SK-N-SH (cell line): Measurements from ENCODE around the gene SLC13A1. TPM values are rescaled to one million over a fixed set of nuclear protein-coding genes. Genes with fewer than 3 reads are reported as not detected.

ENCODE experiments used
- CTCF ChIA-PET: fragments of 300-600, 350-600 bp; formaldehyde crosslinking; extraction: SDS; loops from one replicate; lab custom pipeline; 2021; lab: Yijun Ruan, JAX
- POLR2A ChIA-PET: fragments of 350-600 bp; sonication (Branson Sonifier 250); formaldehyde crosslinking; extraction: SDS; loops from one replicate; lab custom pipeline; 2020; ENCODE audit warnings: antibody characterized with exemption, inconsistent platforms; lab: Yijun Ruan, JAX
- DNase-seq: peaks from one replicate; pipeline ENCODE4 v3.0.0; 2012
- H2AFZ ChIP-seq: fragments of 200-600 bp; sonication (generic); 2 replicates; pipeline ENCODE4 v1.8.1; 2016; ENCODE audit warnings: antibody characterized with exemption, mild to moderate bottlenecking, low read depth
- H3F3A ChIP-seq: fragments of 200-600 bp; sonication (generic); replicated peaks from 2 replicates; pipeline ENCODE3; 2016; ENCODE audit warnings: antibody characterized with exemption, mild to moderate bottlenecking; ENCODE audit not compliant: insufficient read depth
- H3K27ac ChIP-seq, 2 experiments: fragments of 200-500 bp in 1 of 2; fragments of 200-600 bp in 1 of 2; sonication (Bioruptor generic) in 1 of 2; sonication (generic), shearing (Covaris generic) in 1 of 2; 2 replicates each; pipeline versions ENCODE4 v1.5.1 to v1.6.1; 2014 to 2016; ENCODE audit warnings: low read depth in 2 of 2, inconsistent platforms in 1 of 2, low read length in 1 of 2, mild to moderate bottlenecking in 1 of 2, mixed read lengths in 1 of 2
- H3K27me3 ChIP-seq: fragments of 200-600 bp; sonication (generic), shearing (Covaris generic); 2 replicates; pipeline ENCODE4 v1.6.1; 2016; ENCODE audit warnings: mixed run types; ENCODE audit not compliant: insufficient read depth
- H3K36me3 ChIP-seq, 2 experiments: fragments of 200-500 bp in 1 of 2; fragments of 200-600 bp in 1 of 2; sonication (Bioruptor generic) in 1 of 2; sonication (generic) in 1 of 2; replicated peaks in 1 of 2; 2 replicates each; pipeline versions ENCODE3 to v1.5.1; 2014 to 2016; ENCODE audit warnings: low read length in 1 of 2, mild to moderate bottlenecking in 1 of 2; ENCODE audit not compliant: insufficient read depth in 2 of 2, control insufficient read depth in 1 of 2
- H3K4me1 ChIP-seq, 2 experiments: fragments of 200-500 bp in 1 of 2; fragments of 200-600 bp in 1 of 2; sonication (Bioruptor generic) in 1 of 2; sonication (generic), shearing (Covaris generic) in 1 of 2; 2 replicates each; pipeline versions ENCODE4 v1.5.1 to v1.6.1; 2014 to 2016; ENCODE audit warnings: low read depth in 1 of 2, low read length in 1 of 2, mixed run types in 1 of 2; ENCODE audit not compliant: insufficient read depth in 2 of 2, control insufficient read depth in 1 of 2
- H3K4me2 ChIP-seq: fragments of 200-600 bp; sonication (generic), shearing (Covaris generic); 2 replicates; pipeline ENCODE4 v1.6.1; 2017; ENCODE audit warnings: mixed run types
- H3K4me3 ChIP-seq, 2 experiments: fragments of 200-500 bp in 1 of 2; fragments of 200-600 bp in 1 of 2; sonication (Bioruptor generic) in 1 of 2; sonication (generic), shearing (Covaris generic) in 1 of 2; 2 replicates each; pipeline versions ENCODE4 v1.5.1 to v1.8.1; 2014 to 2016; ENCODE audit warnings: low read depth in 2 of 2, inconsistent platforms in 1 of 2, low read length in 1 of 2, mild to moderate bottlenecking in 1 of 2, mixed read lengths in 1 of 2, moderate library complexity in 1 of 2
- H3K79me2 ChIP-seq: fragments of 200-600 bp; sonication (generic); 2 replicates; pipeline ENCODE4 v1.8.1; 2017; ENCODE audit warnings: mild to moderate bottlenecking; ENCODE audit not compliant: insufficient read depth
- H3K9ac ChIP-seq: fragments of 200-600 bp; sonication (generic); 2 replicates; pipeline ENCODE4 v1.6.1; 2017; ENCODE audit warnings: mixed run types
- H3K9me2 ChIP-seq: fragments of 200-600 bp; sonication (generic); 2 replicates; pipeline ENCODE4 v1.6.1; 2017; ENCODE audit warnings: mixed run types
- H3K9me3 ChIP-seq: fragments of 200-600 bp; sonication (generic); 2 replicates; pipeline ENCODE4 v1.6.1; 2017; ENCODE audit warnings: mixed run types, mild to moderate bottlenecking, moderate library complexity
- H4K20me1 ChIP-seq: fragments of 200-600 bp; sonication (generic); 2 replicates; pipeline ENCODE4 v1.6.1; 2017; ENCODE audit warnings: mild to moderate bottlenecking, mixed run types; ENCODE audit not compliant: insufficient read depth
- CHD2 ChIP-seq: fragments of 150-350 bp; IDR thresholded peaks from 2 replicates; pipeline ENCODE4 v1.6.1; 2018; ENCODE audit warnings: low read length; ENCODE audit not compliant: partially characterized antibody
- CTCF ChIP-seq: fragments of 200-600 bp; sonication (generic); IDR thresholded peaks from 2 replicates; pipeline ENCODE4 v1.6.1; 2017; ENCODE audit warnings: antibody characterized with exemption, mild to moderate bottlenecking, moderate library complexity
- ELF1 ChIP-seq: IDR thresholded peaks from 2 replicates; pipeline ENCODE4 v1.4.0; 2012
- FOSL2 ChIP-seq: IDR thresholded peaks from 2 replicates; pipeline ENCODE4 v1.4.0; 2012; ENCODE audit warnings: low read depth, mild to moderate bottlenecking, moderate library complexity, borderline replicate concordance
- FOXM1 ChIP-seq: IDR thresholded peaks from 2 replicates; pipeline ENCODE4 v1.4.0; 2012; ENCODE audit warnings: low read depth, mild to moderate bottlenecking
- GABPA ChIP-seq: IDR thresholded peaks from 2 replicates; pipeline ENCODE4 v1.4.0; 2012; ENCODE audit warnings: low read depth, mild to moderate bottlenecking
- MEF2A ChIP-seq: IDR thresholded peaks from 2 replicates; pipeline ENCODE4 v1.4.0; 2012; ENCODE audit warnings: low read depth, borderline replicate concordance
- RAD21 ChIP-seq: IDR thresholded peaks from 2 replicates; pipeline ENCODE4 v1.6.1; 2012; ENCODE audit warnings: mild to moderate bottlenecking, low read length
- RFX5 ChIP-seq: IDR thresholded peaks from 2 replicates; pipeline ENCODE4 v1.6.1; 2012; ENCODE audit warnings: mild to moderate bottlenecking, improper control_type of control experiment, low read length
- SMC3 ChIP-seq: IDR thresholded peaks from 2 replicates; pipeline ENCODE4 v1.6.1; 2012; ENCODE audit warnings: low read depth, low read length, improper control_type of control experiment
- TEAD4 ChIP-seq: IDR thresholded peaks from 2 replicates; pipeline ENCODE4 v1.4.0; 2012; ENCODE audit warnings: mild to moderate bottlenecking, borderline replicate concordance; ENCODE audit not compliant: insufficient read depth
- YY1 ChIP-seq: IDR thresholded peaks from 2 replicates; pipeline ENCODE4 v1.4.0; 2012; ENCODE audit warnings: low read depth, mild to moderate bottlenecking
- WGBS: methylation state at CpG from one replicate; pipeline ENCODE4 v1.1.6; 2017; ENCODE audit warnings: low lambda C conversion rate; 5-methylcytosine and 5-hydroxymethylcytosine counted together
- polyA plus RNA-seq, 3 experiments: library from polyadenylated mRNA; depleted of rRNA; stranded (reverse); fragments of >200 nt; gene quantifications; 2 replicates each; pipeline ENCODE4 v1.2.3, GENCODE V29; 2012

The SLC13A1 gene
- polyA plus RNA-seq, 1 of the 3 experiments (the other 2 are of a cell fraction), result not detected

DNA sequence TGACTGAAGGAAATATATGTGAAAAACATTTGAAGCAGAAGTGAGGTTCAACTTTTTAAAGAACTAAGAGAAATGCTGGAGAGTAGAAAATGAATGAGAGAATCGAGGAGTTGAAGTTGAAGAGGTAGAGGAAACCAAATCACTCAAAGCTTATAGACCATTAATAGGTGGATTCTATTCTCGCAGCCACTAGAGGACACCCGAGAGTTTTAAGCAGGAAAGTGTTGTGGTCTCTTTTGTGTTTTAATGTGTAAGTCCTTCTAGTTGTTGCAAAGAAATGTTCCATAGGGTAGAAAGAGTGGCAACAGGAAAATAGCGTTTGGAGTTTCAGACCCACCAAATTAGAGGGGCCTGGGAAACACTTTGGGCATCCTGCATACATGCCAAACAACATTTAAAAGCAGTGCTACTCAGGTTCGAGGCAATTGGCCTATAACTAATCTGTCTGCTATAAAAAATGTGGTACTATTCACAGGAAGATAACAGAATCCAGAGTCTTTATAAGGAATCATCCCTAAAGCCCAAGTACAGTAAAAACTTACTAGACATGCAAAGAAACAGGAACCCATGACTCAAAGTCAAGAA is 129.0 kb downstream of the SLC13A1 start:
- DNase-seq, result peak; percentile 39
- CTCF ChIA-PET, result interaction anchor here (0.6 to 4.9 kb wide), 17 partner anchors 14 to 330 kb away, joined by 3 to 26 read pairs (median 3); no protein-coding TSS in a partner anchor

GRCh38 chr7:123067814-123068213 is 132.0 kb downstream of the SLC13A1 start:
- ChIA-PET CTCF (interaction anchor here (4.9 kb wide), 1 partner anchor 299 kb away, joined by 26 read pairs; no protein-coding TSS in a partner anchor), POLR2A (no interaction called here)
- DNase-seq, result no peak
- Histone ChIP-seq H3F3A (no peaks in the 10 kb centered on the region), H3K4me2 (no peak overlapping the region), H3K27me3 (no peaks in the 10 kb centered on the region), H3K9me2 (no peaks in the 10 kb centered on the region), H3K4me3 (no peak overlapping the region), H3K79me2 (no peaks in the 10 kb centered on the region), H2AFZ (no peak overlapping the region), H3K4me1 (no peaks in the 10 kb centered on the region), H3K9me3 (no peaks in the 10 kb centered on the region), H3K27ac (no peak overlapping the region), H3K9ac (no peak overlapping the region), H3K36me3 (no peaks in the 10 kb centered on the region), H4K20me1 (no peaks in the 10 kb centered on the region)
- TF ChIP-seq SMC3 (no peak), GABPA (no peak), YY1 (no peak), CHD2 (no peak), TEAD4 (no peak), CTCF (no peak), MEF2A (no peak), FOXM1 (no peak)
- WGBS, result 24% methylated on average over 3 of the region's 3 CpGs

More for the DNA sequence above, 129.0 kb downstream of the SLC13A1 start:
- WGBS, result 3% methylated on average over 5 of the region's 5 CpGs
- Histone ChIP-seq H3K4me2 (no peak overlapping the region), H3K36me3 (no peaks in the 10 kb centered on the region), H3K4me3 (no peak overlapping the region), H3K9ac (no peak overlapping the region), H3K9me3 (no peaks in the 10 kb centered on the region), H4K20me1 (no peaks in the 10 kb centered on the region), H3K4me1 (no peaks in the 10 kb centered on the region), H3F3A (no peaks in the 10 kb centered on the region), H2AFZ (no peak overlapping the region), H3K27ac (no peak overlapping the region), H3K27me3 (no peaks in the 10 kb centered on the region), H3K79me2 (no peaks in the 10 kb centered on the region), H3K9me2 (no peaks in the 10 kb centered on the region)
- POLR2A ChIA-PET, result no interaction called here
- TF ChIP-seq CTCF (peak; percentile 83), GABPA (no peak), FOSL2 (no peak), SMC3 (peak; percentile 62), ELF1 (no peak), RFX5 (no peak), RAD21 (peak; percentile 83)

Other genes starting within 250 kb of the SLC13A1 start
- gene TAS2R16, start 204.3 kb downstream of the SLC13A1 start, polyA plus RNA-seq (2012; rRNA removed), result not detected in 2 replicates